22Rv1 (cell line): Measurements from ENCODE around the gene INTU.
"Not testable (repeated sequence)": the region's sequence is repeated elsewhere in the genome, so short reads cannot be mapped to it uniquely, and the experiment has no call there.

ENCODE experiments used
- H3K27ac ChIP-seq: fragments of 450-650 bp; 2 replicates; pipeline ENCODE4 v1.5.1; 2017
- ZFX ChIP-seq: fragments of 450-650 bp; IDR thresholded peaks from 2 replicates; pipeline ENCODE4 v1.6.1; 2017; ENCODE audit warnings: antibody characterized with exemption, borderline replicate concordance
- TF ChIP-seq, protein P1 (sequence below): fragments of 450-650 bp; IDR thresholded peaks from 2 replicates; pipeline ENCODE4 v1.5.1; 2017; ENCODE audit warnings: mild to moderate bottlenecking

Gene INTU

DNA sequence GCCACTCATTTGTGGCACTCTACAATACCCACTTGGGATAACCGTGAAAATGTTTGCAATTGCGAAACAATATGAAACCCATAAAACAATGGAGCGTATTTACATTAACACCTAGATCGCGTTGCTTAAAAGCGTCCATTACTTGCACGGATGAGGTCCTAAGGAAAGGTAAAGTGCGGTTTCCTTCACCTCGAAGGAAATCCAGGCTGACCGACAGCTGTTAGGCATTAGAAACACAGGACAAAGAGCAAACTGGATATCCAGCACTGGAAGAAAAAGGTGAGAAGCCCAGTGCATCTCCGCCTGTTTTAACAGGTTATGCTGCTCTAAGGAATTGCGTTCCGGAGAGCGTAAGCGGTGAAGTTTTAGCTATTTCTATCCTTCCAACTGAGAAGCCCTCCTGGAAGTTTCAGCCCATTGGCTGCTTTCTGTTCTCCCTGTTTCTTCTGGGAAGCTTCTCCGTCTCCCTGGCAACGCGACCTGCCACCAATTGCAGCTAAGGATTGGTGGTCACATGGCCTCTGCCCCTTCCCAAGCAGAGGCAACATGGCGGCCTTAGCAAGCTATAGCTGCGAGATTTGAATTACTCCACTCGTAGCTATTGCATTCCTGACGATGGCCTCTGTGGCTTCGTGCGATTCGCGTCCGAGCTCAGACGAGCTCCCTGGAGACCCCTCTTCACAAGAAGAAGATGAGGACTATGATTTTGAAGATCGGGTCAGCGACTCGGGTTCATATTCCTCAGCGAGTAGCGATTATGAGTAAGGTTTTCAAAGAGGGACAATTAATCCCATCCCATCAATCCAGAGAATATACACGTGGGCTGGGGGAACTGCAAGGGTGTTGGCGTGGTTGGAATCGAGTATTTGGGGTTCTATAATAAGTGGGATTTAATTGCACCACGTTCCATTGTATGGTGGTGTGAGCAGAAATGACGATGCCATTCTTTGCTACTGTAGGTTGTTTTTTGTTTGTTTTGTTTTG lies at the start of gene INTU:
Gene INTU (plus strand): TSS at position 538 of the 984 bp plus-strand sequence. CDS start 78 bp downstream, at position 616.
- peak within 1 kb of the TSS; percentile 66 for H3K27ac ChIP-seq
- no peak for TF ChIP-seq ZFX
- TF ChIP-seq, protein P1, sequence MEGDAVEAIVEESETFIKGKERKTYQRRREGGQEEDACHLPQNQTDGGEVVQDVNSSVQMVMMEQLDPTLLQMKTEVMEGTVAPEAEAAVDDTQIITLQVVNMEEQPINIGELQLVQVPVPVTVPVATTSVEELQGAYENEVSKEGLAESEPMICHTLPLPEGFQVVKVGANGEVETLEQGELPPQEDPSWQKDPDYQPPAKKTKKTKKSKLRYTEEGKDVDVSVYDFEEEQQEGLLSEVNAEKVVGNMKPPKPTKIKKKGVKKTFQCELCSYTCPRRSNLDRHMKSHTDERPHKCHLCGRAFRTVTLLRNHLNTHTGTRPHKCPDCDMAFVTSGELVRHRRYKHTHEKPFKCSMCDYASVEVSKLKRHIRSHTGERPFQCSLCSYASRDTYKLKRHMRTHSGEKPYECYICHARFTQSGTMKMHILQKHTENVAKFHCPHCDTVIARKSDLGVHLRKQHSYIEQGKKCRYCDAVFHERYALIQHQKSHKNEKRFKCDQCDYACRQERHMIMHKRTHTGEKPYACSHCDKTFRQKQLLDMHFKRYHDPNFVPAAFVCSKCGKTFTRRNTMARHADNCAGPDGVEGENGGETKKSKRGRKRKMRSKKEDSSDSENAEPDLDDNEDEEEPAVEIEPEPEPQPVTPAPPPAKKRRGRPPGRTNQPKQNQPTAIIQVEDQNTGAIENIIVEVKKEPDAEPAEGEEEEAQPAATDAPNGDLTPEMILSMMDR: no peak

DNA sequence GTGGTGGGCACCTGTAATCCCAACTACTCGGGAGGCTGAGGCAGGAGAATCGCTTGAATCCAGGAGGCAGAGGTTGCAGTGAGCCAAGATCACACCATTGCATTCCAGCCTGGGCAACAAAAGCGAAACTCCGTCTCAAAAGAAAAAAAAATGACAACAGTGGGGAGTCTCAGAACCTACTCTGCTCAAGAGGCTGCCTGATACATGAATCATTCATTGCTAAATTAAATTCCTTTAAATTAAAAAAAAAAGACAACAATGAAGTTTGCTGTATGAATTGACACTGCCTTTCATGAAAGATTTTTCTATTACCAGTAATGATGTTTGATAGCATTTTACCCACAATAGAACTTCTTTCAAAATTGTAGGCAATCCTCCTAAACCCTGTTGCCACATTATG lies 46.3 kb upstream of the INTU start:
- H3K27ac ChIP-seq: not testable (repeated sequence)

DNA sequence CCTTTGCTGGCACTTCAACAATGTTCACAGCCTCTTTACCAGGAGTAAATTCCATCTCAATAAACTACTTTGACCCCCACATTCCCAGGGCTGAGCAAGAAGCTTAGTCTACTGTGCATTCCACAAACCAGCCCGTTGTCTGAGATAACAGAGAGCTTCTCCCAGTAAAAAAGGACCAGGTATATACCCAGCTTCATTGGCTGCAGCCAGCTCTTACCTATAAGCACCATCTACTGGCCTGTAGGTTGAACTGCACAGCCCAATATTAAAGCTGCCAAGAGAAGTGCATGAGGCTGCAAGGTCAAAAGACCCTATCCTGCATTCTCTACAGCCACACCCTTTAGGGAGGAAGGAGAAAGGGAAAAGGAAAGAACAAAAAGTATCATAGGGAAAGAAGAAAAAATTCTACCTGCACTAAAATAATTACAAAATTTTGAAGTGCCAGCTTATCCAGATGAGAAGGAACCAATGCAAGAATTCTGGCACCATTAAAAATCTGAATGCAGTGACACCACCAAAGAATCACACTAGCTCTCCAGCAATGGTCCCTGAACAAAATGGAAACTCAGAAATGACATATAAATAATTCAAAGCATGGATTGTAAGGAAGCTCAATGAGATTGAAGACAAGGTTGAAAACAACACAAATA lies 45.7 kb upstream of the INTU start:
- TF ChIP-seq, protein P1: peak; percentile 90
- no peak for TF ChIP-seq ZFX
- H3K27ac ChIP-seq: no peak overlapping the region

DNA sequence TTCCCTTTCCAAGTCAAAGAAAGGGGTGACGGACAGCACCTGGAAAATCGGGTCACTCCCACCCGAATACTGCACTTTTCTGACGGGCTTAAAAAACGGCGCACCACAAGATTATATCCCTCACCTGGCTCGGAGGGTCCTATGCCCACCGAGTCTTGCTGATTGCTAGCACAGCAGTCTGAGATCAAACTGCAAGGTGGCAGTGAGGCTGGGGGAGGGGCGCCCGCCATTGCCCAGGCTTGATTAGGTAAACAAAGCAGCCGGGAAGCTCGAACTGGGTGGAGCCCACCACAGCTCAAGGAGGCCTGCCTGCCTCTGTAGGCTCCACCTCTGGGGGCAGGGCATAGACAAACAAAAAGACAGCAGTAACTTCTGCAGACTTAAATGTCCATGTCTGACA lies 43.6 kb upstream of the INTU start:
- peak overlapping the region; percentile 48; the same call in 1 of the 2 replicates for H3K27ac ChIP-seq

DNA sequence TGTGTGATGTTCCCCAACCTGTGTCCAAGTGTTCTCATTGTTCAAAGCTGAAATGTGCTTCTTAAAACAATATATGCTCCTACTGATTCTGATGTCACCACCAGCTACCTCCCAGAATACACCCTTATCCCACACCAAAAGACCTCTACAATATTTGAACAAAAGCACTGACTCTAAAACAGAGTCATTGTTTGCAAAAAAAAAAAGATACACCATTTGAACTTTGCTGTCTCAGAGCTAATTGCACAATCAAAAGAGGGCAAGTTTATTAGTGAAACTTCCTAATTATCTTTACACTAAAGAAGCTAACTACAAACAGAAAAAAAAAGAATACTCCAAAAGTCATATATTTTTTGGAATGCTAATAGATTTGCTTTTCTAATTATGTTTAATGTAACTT lies 34.1 kb upstream of the INTU start:
- TF ChIP-seq, protein P1: no peak
- TF ChIP-seq ZFX: no peak
- no peak overlapping the region for H3K27ac ChIP-seq

- no peak overlapping the region for H3K27ac ChIP-seq
- TF ChIP-seq, protein P1: peak; percentile 46
- no peak for TF ChIP-seq ZFX
These were observed 31.7 kb upstream of the INTU start for GRCh38 chr4:127601029-127601428.

DNA sequence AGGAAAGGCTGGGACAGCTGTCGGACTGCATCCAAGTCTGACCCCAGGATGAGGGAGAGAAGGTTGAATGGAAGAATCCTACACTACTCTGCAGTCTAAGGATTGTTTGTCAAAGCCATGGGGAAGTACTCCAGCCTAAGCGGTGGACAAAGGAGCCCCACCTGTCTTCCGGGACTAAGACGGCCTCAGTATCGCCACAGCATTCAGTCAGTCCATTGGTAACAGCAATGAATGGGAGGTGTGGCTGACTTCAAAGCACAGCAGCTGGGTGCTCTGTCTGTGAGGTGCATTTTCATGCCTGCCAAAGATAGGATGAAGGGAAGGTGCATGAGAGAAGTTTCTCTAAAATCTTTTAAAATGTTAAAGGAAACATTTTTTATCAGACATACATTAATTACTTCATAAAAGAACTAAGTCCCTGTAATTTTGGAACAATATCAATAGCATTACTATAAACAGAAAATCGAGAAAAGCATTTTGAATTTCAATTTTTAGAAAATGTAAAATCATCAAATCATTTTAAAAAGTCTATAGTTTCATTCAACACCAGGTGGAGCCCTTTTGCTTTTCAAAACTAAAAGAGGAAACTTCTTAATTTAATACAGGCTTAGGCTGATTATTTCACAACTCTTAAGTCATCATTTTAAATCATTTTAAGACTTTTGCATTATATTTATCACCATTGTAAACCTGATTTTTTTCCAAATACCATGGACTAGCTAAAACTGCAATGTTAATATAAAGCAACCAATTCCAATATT lies 27.6 kb upstream of the INTU start:
- no peak for TF ChIP-seq ZFX
- TF ChIP-seq, protein P1: peak; percentile 75

More for the DNA sequence above, 27.6 kb upstream of the INTU start:
- no peak overlapping the region for H3K27ac ChIP-seq
